ENCODE results near the gene SEMA6A.

Gene SEMA6A

DNA sequence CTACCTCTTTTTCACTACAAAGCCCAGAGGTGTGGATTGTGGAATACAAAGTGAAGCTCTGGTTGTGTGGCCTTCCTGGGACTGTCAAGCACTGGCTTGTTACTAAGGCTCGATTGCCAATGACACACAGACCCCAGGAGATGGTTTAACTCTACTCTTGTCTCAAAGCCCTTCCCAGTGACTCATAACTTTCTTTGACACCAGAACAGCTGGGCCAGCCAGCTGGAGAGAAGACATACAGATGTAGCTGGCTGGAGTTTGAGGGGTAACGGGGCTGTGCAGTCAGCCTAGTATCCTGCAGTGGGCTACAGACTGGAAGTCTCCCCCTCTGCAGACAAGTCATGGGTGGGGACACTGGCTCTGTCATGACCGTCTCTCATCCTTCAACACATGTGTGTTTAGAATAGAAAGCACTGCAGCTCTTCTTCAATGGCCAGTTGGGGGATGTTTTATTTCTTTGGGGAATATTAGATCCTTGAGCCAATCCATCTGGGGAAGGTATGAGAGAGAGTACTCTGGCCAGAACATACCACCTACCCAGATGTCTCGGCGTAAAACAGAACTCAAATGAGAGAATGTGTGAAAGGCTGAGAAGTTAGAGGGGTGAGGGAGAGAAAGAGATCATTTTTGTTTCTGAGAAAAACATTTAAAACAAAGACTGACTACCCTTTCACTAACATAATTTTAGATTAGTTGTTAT is 53.3 kb downstream of the SEMA6A start:
- DNase-seq: no peak

DNA sequence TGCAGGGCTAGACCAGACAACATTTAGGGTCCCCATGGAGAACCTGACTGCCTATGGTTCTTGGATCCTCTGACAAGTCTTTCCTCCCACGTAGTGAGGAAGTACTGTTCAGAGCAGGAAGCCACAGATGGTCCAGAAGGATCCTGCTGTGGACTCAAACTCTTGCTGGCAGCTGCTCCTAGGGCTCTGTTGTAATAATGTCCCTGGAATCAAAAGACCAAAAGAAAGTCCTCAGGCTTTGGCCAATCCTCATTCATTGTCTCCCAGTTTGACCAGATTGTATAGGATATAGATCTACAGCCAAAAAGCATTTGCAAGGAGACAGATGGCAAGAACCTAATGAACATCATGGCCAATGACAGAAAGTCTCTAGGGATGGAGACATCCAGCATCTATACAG is 53.9 kb downstream of the SEMA6A start:
- no peak for DNase-seq

DNA sequence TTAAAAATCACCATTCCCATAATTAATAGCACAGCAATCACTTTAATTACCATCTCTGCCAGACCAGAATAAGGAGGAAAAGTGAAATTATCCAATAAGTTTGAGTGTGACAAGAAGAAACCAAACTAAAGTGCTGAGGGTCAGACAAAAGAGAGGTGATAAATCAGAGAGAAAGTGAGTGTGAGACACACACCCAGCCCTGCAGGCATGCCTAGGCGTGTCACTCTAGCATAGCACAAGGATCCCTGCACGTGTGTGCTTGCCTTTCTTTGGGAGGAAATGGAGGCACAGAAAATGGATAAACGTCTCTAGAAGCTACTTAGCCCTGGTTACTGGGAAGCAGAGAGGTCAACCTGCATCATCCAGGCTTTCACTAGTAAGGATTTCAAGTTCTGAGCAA is 56.2 kb downstream of the SEMA6A start:
- no peak for DNase-seq

DNA sequence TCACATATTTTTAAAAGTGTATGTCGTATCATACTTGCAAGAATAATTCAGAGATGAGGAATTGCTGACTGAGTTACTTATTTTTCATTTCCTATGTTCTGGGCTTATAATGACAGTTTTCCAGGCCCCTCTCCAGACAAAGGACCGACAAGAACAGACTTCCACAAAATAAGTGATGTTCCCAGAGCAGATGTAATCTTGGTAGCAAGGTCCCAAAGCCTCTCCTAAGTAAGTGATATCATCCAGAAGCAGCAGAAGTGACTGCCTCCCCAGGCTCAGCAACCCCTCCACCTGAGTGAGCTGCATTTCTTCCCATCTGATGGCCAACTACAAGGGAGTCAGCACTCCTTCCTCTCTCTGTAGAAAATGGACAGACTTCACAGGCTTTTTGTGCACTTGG is 57.1 kb downstream of the SEMA6A start:
- DNase-seq: no peak

DNA sequence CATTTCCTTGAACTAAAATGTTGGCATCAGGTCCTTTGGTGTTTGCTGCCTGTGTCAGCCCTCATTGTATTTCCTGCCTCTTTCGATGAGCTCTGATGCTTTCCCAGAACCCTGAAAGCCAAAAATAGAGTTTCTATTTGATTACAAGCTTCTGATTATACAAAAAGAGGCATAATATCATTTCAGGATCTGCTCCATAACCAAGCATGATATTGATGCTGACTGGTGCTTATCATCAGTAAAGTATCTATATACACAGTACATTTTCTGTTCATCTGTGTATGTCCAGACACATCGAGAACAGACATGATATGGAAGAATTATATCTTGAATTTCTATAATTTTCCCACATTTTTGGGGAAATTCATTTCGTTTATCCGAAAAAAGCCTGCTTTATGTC is 58.6 kb downstream of the SEMA6A start:
- no peak for DNase-seq

DNA sequence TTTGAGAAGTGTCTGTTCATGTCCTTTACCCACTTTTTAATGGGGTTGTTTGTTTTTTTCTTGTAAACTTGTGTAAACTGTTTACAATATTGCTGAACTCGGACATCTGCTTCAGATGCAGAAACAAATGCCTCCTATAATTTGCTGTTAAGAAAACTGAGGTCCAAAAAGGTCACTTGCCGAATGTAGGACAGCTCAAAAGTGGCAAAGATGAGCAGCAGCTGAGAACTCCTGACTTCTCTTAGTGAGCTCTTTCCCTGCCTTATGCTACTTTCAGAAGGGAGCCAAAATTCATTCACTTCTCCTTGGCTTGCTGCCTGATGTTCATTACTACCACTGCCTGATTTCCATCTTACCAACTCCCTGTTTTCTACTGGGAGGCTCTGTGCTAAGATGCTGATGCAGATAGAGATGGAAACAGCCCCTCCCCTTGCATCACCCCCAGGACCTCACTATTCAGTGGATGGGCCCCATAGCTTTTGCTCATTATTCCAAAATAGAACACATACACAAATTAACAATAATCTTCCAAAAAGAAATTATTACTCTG is 60.1 kb downstream of the SEMA6A start:
- no peak for DNase-seq

DNA sequence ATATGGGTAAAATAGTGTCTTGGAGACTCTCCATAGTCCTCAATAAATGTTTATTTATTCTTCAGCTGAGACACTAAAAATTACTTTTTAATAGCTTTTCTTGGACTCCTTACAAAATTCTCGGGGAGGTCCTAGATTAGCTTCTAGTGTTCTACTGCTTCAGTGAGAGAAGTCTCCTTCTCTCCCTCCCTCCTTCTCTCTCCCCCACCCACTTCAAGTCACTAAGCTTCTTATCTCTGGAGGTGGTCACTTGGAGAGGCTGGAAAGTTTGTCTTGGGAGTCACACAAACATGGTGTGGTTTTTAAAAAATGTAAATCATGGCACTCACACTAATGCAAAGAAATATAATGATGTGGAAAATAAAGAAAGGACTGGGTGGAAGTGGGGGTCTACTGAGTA is 64.1 kb downstream of the SEMA6A start:
- no peak for DNase-seq

DNA sequence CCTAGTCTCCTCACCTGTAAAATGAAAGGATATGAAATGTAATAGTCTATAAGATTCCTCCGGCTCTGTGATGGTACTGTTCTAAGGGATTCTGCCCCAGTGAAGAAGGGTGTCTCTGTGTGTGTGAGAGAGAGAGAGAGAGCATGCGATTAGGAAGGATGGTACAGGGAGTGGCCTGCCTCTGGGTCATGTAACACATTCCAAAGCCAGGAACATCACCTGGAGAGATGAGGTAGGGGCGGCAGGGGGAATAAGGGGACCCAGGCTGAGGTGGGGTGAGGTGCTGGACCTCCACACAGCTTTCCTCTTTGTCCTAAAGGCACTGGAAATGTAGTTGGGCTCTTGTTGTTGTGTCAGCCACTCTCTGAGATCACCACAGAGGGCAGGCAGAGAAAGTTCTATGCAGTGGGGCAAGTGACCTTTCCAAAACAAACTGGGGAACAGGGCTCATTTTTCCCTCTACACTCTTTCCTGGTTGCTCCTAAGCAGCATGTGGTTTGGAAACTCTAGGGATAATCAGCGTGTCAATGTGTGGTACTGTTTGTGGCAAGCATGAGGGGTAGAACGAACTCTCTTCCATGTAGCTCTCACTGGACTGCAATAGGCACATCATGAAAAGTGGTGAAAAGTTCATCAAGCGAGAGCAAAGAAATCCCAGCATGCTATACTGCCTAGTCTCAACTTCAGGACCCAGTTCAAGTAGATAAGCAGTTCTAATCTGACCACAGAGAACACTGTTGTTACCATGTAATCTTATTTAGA is 65.0 kb downstream of the SEMA6A start:
- no peak for DNase-seq

DNA sequence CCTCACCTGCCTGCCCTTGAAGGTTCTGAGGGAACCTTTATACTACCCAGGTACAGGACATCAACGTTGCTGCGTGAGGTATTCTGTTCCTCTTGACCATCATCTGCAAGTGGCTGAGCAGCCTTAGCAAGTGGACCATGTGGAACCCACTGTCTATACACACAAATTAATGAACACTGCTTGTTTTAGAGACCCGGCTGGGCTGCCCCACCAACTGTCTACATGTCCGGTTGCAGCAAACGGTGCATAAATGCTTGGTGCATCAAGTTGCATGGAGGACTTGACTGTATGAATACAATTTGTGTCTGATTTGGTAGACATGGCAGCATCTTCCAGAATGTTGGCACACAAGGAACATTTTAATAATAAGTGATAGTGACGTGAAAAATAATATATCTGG is 65.8 kb downstream of the SEMA6A start:
- DNase-seq: no peak

GRCh38 chr5:116507941-116508655 is 66.5 kb downstream of the SEMA6A start:
- no peak for DNase-seq

GRCh38 chr5:116507051-116507537 is 67.5 kb downstream of the SEMA6A start:
- DNase-seq: no peak

- no peak for DNase-seq
These were observed 68.1 kb downstream of the SEMA6A start for GRCh38 chr5:116506488-116506887.

DNA sequence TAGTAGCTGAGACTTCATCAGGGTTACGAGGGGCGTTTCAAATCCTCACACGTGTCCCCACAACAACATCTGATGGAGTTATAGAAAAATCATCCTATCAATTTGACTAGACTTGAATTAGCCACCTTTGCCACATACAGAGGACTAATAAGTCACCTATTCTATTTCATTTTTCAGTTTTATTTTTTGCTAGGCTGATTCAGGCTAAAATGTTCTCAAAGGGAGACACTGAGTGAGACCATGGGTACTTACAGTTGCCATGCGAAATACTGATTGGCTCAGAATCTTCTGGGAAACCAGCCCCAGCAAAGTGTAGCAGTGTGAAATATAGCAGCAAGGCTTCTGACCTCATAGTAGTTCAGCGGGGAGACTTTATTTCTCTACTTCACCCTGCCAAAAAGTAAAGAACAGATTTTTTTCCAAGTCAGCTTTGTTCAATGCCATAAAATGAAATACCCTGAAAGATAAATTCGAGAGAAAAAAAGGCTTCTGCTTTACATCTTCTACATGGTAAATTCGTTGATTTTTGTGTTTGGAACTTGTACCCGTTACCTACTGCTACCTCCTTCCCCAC is 69.9 kb downstream of the SEMA6A start:
- DNase-seq: no peak

DNA sequence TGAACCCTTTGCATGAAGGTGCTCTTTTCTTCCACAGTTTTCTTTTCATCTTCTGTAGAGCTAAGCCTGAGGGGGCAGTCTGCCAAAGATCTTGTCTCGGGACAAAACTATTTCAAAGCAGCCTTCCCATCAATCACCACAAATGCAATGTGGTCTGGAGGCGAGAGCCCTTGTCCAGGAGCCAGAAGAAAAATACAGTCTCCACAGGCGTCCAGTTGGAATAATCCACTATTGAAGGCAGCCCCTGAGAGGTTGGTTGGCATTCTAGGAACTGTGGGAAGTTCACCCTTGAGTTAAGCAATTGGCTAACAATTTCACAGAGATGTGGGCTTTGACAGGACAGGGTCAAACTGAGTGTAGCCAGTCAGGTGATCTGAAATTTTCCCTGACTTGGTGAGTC is 72.0 kb downstream of the SEMA6A start:
- DNase-seq: no peak

DNA sequence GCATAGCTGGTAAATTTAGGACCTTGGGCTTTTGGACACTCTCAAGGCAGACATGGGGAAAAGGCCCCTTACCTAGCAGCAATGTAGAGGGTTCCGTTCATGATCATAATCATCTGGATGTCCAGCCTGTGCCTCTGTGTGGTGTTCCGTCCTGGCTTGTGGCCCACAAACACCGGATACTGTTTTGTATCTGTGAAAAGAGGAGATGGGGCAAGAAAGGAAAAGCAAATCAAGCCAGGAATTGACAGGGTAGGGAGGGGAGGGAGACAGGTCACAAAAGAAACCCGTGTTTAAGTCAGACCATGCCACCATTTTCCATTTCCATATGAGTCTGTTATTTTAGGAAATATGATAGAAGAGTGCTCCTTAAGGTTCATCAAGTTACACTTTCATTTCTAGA is 72.5 kb downstream of the SEMA6A start:
- no peak for DNase-seq

DNA sequence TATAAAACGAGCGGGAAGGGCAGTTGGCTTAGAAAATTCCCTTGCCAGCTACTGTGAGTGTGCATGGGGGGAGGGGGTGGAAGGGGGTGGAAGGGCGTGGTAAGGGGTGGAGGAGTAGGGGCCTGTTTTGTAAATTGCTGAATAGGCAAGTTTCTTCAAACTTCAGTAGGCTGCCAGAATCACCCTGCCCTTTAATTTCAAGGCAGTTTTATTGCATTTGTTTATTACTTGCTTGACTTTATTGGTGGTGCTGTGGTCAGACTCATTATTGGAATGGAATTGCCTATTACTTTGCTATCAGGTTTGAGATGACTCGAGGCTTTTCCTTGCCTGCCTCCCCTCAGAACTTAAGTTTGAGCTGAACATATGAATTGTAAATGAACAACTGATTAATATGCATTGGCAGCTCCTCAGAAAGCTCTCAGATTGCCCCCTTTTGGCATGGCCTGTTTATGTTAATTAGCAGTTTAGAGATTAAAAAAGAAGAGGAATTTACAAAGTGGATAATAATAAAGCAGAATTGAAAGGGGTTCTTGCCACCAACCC is 76.0 kb downstream of the SEMA6A start:
- DNase-seq: no peak

GRCh38 chr5:116497631-116498030 is 77.0 kb downstream of the SEMA6A start:
- DNase-seq: no peak

DNA sequence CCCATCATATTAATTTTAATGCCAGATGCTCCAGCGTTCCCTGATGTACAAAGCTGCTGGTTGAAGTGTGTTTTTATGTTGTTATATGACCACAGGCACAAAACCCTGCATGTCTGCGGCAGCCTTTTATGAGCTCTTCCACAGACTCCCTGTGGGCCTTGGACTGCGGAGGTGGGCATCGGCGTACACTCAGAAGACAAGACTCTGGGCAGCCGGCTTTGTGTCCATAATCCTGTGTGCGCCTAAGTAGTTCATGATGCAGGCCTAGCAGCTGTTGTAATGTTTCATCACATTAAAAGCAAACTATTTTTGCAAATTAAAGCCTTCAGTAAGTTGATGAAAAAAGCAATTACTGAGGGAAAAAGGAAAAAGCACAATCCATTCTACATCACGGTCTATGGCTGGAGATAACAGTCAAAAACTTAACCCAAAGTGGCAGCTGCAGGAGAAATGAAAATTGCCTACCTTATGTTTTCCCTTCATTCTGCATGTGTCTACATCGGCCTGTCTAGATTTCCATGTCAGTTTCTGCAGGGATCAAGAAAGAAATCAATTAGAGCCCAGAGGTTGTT is 78.8 kb downstream of the SEMA6A start:
- no peak for DNase-seq

DNA sequence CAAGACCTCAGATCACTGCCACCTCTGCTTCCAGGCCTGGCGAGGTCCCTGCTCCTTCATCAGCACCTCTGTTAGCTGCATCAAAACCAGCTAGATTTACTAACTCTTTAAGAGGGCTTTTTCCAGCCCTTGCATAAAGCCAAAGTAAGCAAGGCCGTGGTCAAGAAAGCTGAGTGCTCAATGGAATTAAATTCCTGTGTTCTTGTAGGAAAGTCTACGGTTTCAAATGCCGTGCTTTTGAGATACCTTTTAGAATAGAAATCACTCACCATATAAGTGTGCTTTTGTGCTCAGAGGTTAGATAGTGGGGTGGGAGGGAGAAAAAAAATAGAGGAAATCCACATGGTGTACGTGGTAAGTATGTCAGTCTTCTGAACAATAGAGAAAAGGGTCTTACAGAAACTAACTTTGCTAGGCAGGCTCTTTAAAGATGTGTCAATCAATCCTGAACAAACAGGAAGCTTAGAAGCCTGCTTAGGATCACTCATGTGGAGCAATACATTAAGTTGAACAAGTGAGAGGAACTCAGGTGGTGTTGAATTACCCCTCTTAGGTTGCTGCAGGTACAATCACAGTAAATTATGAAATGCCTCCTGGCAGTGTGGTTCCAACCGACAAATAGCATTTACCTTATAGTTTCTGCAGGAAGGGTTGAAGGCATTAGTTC is 79.7 kb downstream of the SEMA6A start:
- DNase-seq: no peak

- DNase-seq: no peak
These were observed 81.8 kb downstream of the SEMA6A start for GRCh38 chr5:116492776-116493175.

- DNase-seq: no peak
These were observed 82.5 kb downstream of the SEMA6A start for GRCh38 chr5:116492016-116492623.
